GM21576 (cell line): ENCODE results near the gene FHL1.
"Not testable (repeated sequence)": the region's sequence is repeated elsewhere in the genome, so short reads cannot be mapped to it uniquely, and the experiment has no call there.

Experiments
- ATAC-seq: cut with Tn5 transposase; IDR thresholded peaks from one replicate; pipeline ENCODE4 v1.9.1; 2021; ENCODE audit warnings: mild to moderate bottlenecking, moderate library complexity; ENCODE audit not compliant: unreplicated experiment

Gene FHL1

DNA sequence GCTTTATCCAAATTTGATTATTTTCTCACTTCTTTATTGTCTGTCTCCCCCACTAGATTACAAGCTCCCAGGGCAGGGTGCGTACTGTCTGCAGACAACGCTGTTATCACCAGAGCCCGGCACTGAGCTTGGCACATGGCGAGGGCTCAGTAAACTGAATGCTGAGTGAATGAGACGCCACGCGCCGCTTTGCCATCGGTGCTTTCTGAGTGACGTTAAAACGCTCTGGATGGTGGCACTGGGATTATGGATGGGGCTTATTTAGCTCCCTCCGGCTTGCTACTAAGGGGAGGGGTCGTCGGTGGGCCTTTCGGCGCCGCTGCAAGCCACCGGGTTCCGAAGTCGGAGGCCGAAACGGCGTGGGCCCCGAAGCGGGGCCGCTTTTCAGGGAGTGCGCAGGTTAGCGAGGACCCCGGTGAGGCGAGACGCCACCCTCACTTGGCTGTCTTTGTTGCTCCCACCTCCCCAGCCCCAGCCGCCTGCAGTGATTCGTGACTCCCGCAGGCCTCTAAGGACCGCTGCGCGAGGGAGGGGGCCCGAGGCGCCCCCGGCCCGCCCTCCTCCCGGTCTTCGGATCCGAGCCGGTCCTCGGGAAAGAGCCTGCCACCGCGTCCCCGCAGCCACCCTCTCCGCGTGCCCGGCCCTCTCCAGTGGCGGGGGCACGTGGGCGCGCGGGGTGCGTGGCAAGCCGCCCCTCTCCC is 569 bp upstream of the FHL1 start:
- no peak for ATAC-seq

DNA sequence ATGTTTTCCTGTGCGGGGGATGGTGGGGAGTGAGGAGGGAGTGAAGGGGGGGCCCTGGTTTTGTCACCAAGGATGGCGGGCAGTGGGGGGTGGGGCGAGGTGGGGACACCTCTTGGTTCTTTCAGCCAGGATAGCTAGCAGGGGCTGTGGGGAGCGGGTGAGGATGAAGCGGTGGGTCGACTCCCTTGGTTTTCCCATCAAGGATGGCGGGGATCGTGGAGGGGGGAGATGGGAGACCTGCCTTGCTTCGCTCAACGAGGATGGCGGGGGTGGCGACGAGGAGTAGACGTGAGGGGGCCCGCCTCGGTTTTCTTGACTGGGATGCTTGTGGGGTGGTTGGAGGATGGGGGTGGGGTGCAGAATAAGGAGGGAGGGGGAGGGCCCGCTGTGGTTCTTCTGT is 643 bp downstream of the FHL1 start:
- no peak for ATAC-seq

DNA sequence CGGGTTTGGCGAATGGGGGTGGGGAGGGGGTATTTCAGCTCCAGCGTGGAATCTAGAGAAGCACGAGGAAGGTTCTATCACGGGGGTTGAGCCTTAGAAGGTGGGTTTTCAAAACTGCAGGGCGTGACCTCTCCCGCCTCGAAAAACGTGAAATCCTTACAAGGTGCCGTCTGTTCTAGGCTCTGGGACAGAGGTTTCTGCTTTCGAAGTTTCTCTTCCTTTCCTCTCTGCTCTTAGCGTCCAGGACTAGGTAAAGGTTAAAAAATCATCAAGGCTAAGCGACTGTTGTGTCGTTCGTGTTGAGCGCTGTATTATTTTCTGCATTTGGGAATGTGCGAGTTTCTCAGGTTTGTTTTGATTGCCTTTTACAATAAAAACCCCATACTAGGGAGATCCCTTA is 1.1 kb downstream of the FHL1 start:
- no peak for ATAC-seq

DNA sequence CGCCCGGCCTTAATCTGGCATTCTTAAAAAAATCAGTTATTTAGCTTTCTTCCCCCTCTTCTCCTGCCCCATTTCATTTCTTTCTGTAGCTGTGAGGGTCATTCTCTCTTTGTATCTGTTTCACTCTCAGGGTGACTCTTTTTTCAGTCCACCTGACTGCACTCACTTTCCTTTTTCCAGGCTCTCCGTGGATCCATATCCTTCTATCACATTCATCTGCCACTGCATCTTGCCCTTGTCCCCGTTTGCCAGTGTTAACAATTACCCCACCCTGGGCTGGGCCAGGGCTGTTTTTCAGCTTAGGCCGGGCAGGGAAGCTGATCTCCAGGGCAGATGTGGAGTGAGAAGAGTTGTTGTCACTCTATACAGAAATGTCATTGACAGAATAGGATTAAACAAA is 7.7 kb downstream of the FHL1 start:
- ATAC-seq = no peak

- no peak for ATAC-seq
Observed at GRCh38 chrX:136156560-136157117, 9.3 kb downstream of the FHL1 start.

- no peak for ATAC-seq
Observed at GRCh38 chrX:136157187-136157586, 9.9 kb downstream of the FHL1 start.

DNA sequence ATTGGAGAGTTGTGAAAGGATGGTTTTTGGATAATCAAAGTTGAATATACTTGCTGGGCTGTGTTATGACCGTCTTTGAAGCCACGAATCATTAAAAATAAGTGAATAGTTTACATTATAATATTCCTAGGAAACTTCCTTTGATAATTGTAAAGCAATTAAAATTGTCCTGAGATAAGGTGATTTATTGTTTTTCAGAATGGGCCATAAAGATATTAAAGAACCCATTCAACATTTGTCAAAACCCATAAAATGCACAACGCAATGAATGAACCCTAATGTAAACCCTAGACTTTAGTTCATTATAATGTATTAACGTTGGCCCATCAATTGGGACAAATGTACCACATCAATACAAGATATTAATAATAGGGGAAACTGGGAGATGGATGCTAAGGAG is 11.4 kb downstream of the FHL1 start:
- no peak for ATAC-seq

DNA sequence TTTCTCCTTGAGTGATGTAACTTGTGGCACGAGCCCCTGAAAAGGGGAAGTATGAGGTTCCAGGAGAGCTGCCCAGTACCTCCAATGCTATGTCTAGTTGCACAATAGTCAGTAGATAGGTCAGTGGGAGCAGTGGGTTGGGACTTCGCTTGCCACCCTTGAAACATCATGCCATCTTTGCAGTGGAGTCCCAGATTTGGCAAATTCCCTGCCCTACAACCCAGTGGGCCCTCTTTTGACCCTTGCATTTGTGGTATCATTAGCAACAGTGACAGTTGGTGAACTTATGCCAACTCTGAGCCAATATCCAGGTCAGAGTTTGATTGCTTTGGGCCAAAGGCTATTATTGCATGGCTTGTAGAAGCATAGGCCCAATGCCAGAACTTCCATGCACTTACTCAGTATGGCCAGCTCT is 12.3 kb downstream of the FHL1 start:
- ATAC-seq = no peak

DNA sequence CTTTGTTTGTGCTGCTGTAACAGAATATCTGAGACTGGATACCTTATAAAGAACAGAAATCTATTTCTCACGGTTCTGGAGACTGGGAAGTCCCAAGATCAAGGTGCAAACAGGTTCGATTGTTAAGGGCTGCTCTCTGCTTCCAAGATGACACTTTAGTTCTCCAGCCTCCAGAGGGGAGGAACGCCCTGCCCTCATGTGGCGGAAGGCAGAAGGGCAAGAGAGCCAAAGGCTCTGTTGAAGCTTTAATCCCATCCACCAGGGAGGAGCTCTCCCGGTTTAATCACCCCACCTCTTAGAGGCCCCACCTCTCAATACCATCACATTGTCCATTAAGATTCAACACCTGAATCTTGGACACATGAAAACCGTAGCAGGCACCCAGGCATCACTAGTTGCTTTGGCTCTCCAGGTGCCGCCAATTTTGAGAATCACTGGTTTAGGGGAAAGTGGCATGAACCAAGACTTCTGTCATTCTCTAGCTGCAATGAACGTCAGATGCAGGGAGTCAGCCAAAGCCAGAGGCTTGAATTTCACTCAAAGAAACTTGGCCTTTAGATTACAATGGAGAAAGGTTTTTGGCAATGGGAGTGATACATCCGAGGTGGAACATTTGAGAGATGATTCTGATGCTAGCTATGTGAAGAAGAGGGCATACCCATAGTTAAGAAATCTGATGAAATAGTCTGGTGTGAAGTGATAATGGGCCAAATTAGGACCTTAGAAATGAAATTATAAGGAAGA is 15.7 kb downstream of the FHL1 start:
- ATAC-seq = peak; percentile 60

- no peak for ATAC-seq
Observed at GRCh38 chrX:136163689-136164088, 16.4 kb downstream of the FHL1 start.

DNA sequence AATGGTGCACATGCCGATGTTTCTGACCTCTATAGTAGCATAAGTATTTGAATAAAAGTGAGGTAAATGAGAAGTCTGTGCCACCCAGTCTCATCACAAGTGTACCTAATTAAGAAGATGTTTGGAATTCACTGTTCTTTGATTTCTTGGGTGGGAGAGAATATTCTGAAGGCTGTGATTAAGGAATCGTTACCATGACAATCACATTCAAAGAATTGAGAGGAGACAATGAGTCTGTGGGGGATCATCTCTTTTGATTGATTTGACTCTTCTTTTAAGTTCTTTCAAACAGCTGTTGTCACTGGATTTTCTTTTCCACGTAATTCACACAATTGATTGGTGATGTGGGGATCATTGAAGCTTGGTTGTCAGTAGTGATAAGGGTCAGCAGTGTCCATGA is 18.1 kb downstream of the FHL1 start:
- no peak for ATAC-seq

- ATAC-seq = no peak
Observed at GRCh38 chrX:136166221-136166855, 19.0 kb downstream of the FHL1 start.

GRCh38 chrX:136167989-136168388 is 20.7 kb downstream of the FHL1 start:
- not testable (repeated sequence) for ATAC-seq

GRCh38 chrX:136168929-136169735 is 21.8 kb downstream of the FHL1 start:
- no peak for ATAC-seq

DNA sequence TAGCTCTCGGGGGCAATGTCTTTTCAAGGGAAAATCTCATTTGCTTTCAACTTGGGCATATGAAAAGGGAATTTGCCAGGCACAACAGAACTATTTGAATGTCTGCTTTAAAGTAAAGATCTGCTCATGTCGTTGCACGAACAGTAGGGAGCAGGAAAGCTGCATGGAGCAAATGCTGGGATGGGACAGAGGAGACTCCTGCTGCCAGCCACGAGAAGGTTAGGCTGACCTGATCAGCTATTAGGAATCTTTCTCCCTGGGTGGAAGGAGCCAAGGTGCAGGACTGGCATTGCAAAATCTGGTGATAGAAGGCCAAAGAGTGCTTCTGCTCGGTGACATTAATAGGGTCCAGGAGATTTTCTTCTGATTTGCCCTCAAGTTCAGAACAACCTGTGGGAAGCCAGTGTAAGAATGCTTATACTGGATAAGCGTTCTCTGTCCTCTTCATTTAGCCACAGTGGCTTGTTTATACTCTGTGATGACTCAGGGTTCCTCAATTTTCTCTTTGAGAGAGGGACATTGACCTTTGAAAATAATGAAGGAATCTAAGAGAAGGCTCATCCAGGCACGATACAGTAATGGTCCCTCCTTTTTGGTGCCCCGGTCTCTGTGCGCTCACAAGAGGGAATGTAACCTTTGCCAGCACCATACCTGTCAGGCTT is 22.9 kb downstream of the FHL1 start:
- no peak for ATAC-seq

- ATAC-seq = no peak
Observed at GRCh38 chrX:136171420-136171819, 24.1 kb downstream of the FHL1 start.

- no peak for ATAC-seq
Observed at GRCh38 chrX:136176399-136176825, 29.1 kb downstream of the FHL1 start.

GRCh38 chrX:136179133-136179532 is 31.8 kb downstream of the FHL1 start:
- no peak for ATAC-seq

DNA sequence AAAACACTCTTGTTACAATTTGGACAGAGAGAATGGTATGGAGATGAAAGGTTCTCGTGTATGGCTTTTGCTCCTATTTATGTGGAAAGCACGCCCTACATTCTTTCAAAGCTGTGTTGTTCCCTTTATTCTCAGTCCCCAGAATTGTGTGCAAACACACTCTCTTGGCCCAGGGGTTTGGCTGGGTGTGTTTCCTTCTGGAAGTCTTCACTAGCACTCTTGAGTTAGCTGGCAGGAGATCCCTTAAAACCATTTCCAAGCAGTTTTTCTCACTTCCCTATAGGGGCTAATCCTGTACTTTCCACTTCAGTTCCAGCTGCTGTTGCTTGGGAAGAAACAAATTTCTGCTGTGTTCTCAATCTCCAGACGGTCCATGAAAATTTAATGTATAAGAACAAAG is 35.1 kb downstream of the FHL1 start:
- no peak for ATAC-seq

DNA sequence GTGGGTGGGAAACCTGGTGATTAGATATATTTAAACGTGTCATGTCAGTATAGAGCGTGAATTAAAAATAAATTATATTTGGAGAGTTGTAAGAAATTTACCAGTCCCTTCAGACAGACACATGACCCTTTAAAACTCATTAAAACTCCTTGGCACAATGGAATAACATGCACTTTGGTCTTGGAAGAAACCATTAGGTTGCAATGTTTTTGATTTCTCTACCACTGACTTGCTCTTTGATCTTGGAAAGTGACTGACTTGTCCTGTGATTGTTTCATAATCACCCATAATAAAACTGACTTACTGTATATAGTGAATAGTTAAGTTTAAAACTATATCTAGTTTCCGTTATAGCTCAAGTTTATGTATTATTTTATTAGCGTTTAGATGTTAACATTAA is 35.8 kb downstream of the FHL1 start:
- no peak for ATAC-seq
